ENCODE data around the gene FGFRL1. TPM values are rescaled to one million over a fixed set of nuclear protein-coding genes. Genes with fewer than 3 reads are reported as not detected.
"Not testable (repeated sequence)": the region's sequence is repeated elsewhere in the genome, so short reads cannot be mapped to it uniquely, and the experiment has no call there.

Gene FGFRL1
- total and polyA plus RNA-seq, 8 donors: 15.4 to 42.8 (median 31.1) TPM

- H3K9me3 ChIP-seq: no peaks in the 10 kb centered on the region
- H3K4me1 ChIP-seq: peaks cover 10 to 17% (median 10%) of the 10 kb centered on the region in 3 donors
- H3K4me3 ChIP-seq: peak overlapping the region in 2 of 4 donors; percentile 69 to 87
- WGBS, 2 donors: 50 to 52% methylated on average over 20 to 24 of the region's 24 CpGs
- no peaks in the 10 kb centered on the region for H3K27me3 ChIP-seq
- TF ChIP-seq CTCF (IDR thresholded peaks at IDR 0.05): no peak
- H3K36me3 ChIP-seq: peaks cover 0 to under 1% (median 0%) of the 10 kb centered on the region in 3 donors
- DNase-seq (peak in 2 of 6 donors; percentile 46 to 72), ATAC-seq (peak in 1 of 4 donors; percentile 2), FAIRE-seq (no peak)
- intact Hi-C loops (cut with DNase I): no loop called here
- no peak overlapping the region for H3K27ac ChIP-seq
Measured at GRCh38 chr4:971666-972500, 39.5 kb upstream of the FGFRL1 start.

- peak in 3 of 6 donors; percentile 49 to 87 (median 70) for DNase-seq
- intact Hi-C loops (cut with DNase I): no loop called here
- Histone ChIP-seq H3K9me3 (no peaks in the 10 kb centered on the region), H3K27ac (no peak overlapping the region), H3K27me3 (no peaks in the 10 kb centered on the region), H3K4me1 (peaks cover 10 to 17% (median 10%) of the 10 kb centered on the region in 3 donors), H3K36me3 (no peaks in the 10 kb centered on the region), H3K4me3 (peak overlapping the region; percentile 57 to 87 (median 72))
- WGBS, 2 donors: 1% methylated on average over 52 to 65 of the region's 65 CpGs
- peak; percentile 15 to 26 (median 19) for ATAC-seq
- no peak for FAIRE-seq
- no peak for TF ChIP-seq CTCF (IDR thresholded peaks at IDR 0.05)
Measured at GRCh38 chr4:972651-973424, 38.6 kb upstream of the FGFRL1 start.

- Histone ChIP-seq H3K27ac (no peak within 1 kb of the TSS), H3K27me3 (no peaks in the 10 kb centered on the region), H3K9me3 (no peaks in the 10 kb centered on the region), H3K4me3 (peak within 1 kb of the TSS; percentile 57 to 87 (median 72)), H3K4me1 (peaks cover 10 to 17% (median 10%) of the 10 kb centered on the region in 3 donors), H3K36me3 (no peaks in the 10 kb centered on the region)
- peak; percentile 94 to 98 (median 96) for ATAC-seq
- 25 to 31% methylated on average over 74 to 123 of the region's 123 CpGs for WGBS, 2 donors
- no peak for FAIRE-seq
- TF ChIP-seq CTCF (IDR thresholded peaks at IDR 0.05): no peak
- intact Hi-C loops (cut with DNase I): no loop called here
- DNase-seq: peak; percentile 77 to 95 (median 91)
Measured at GRCh38 chr4:973431-974397, 37.7 kb upstream of the FGFRL1 start, which contains the start of gene DGKQ. DGKQ (minus strand) TSS chr4:973569; CDS start chr4:973482, 87 bp downstream.

- intact Hi-C loops (cut with DNase I): no loop called here
- TF ChIP-seq CTCF (IDR thresholded peaks at IDR 0.05): no peak
- DNase-seq: peak in 2 of 6 donors; percentile 35 to 68
- no peak for FAIRE-seq
- no peaks in the 10 kb centered on the region for H3K36me3 ChIP-seq
- no peak overlapping the region for H3K4me3 ChIP-seq
- no peaks in the 10 kb centered on the region for H3K27me3 ChIP-seq
- WGBS, 2 donors: 93 to 95% methylated on average over 9 of the region's 9 CpGs
- no peaks in the 10 kb centered on the region for H3K9me3 ChIP-seq
- no peak overlapping the region for H3K27ac ChIP-seq
- ATAC-seq: no peak
- H3K4me1 ChIP-seq: peaks cover 10 to 17% (median 10%) of the 10 kb centered on the region in 3 donors
Measured at GRCh38 chr4:974668-975067, 36.8 kb upstream of the FGFRL1 start.

- WGBS, 2 donors: 97 to 98% methylated on average over 18 to 24 of the region's 25 CpGs
- intact Hi-C loops (cut with DNase I); DNase-seq; H3K36me3 ChIP-seq; H3K9me3 ChIP-seq; H3K27ac ChIP-seq; ATAC-seq; FAIRE-seq; H3K4me3 ChIP-seq; H3K27me3 ChIP-seq: not testable (repeated sequence)
- H3K4me1 ChIP-seq: peaks cover 10 to 17% (median 10%) of the 10 kb centered on the region in 3 donors
Measured at GRCh38 chr4:976016-976415, 35.4 kb upstream of the FGFRL1 start.
